ENCODE results near the gene PCGF5.
"Not testable (repeated sequence)": the region's sequence is repeated elsewhere in the genome, so short reads cannot be mapped to it uniquely, and the experiment has no call there.

The PCGF5 gene

DNA sequence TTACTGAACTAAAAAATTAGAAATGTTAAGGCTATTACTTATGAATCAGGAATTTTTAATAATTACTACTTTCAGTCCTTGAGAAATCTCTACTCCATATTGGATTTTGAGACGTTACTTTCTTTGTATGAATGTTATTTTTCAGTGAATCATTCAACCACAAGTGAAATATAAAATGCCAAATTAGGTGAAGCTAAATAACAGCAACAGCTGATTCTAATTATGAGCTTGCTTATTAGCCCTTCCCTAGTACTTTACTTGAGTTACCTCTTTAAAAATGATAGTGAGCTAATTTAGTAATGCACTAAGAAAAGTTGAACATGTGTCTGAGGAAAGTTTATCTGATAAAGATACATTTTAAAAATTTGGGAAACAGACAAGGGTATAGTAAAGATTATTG, 51.4 kb downstream of the PCGF5 start:
- DNase-seq (ENCODE audit: extremely low read depth in 1 of 2, low read depth in 1 of 2): no peak

GRCh38 chr10:91284486-91285090, 64.1 kb downstream of the PCGF5 start:
- DNase-seq (ENCODE audit: extremely low read depth in 1 of 2, low read depth in 1 of 2): no peak

GRCh38 chr10:91286572-91286971, 66.1 kb downstream of the PCGF5 start:
- DNase-seq (ENCODE audit: extremely low read depth in 1 of 2, low read depth in 1 of 2): no peak

DNA sequence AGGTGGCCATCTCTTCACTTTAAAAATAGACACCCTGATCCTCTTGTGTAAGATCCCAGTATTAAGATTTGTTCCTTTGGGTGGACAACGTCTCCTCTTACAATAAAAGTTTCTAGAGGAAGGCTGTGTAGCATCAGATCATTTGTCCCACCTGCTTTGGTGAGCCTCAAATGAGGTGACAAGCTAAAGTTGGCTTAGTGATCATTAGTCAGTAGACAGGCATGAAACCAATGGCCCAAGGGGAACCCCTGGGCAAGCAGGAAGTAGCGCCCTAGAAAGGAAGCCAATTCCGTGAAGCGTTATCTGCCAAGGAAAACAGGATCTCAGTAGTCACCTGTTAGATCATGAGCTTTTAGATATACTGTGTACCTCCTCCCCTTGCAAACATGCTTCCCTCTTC, 66.8 kb downstream of the PCGF5 start:
- DNase-seq (ENCODE audit: extremely low read depth in 1 of 2, low read depth in 1 of 2): no peak

GRCh38 chr10:91287912-91288311, 67.4 kb downstream of the PCGF5 start:
- no peak for DNase-seq (ENCODE audit: extremely low read depth in 1 of 2, low read depth in 1 of 2)

DNA sequence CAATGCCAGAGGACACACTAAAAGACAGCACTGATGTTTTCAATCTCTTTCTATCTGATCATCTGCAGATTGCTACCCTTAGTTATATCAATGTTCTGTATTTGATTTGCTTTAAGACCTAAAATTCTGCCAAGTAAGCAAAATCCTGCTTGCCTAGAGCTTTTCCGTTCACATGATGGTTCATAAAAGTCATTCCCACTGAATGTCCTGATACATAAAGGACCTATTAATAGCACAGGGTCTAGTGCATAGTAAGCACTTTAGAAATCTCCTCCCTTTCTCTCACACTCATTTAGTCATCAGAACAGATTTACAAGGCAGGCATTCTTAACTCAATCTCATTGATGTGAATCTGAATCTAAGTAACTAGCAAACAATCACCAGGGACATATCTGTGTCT, 68.8 kb downstream of the PCGF5 start:
- no peak for DNase-seq (ENCODE audit: extremely low read depth in 1 of 2, low read depth in 1 of 2)

DNA sequence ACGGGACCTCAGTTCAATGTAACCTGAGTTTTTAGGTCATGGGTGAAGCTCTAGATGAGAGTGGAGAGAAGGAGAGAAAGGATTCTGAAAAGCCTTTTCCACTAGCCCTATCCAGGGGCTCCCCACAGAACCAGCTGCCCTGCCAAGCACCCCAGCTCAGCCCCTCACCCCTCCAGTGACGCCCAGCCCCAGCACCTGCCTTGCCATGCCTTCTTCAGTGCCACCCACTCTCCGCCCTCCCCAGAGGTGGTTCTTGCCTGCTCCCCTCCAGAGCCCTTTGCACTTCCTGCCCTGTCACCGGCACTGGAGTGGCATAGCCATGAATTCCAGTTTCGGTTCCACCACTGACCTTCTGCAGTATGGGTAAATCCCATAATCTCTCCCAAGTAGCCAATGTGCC, 70.1 kb downstream of the PCGF5 start:
- no peak for DNase-seq (ENCODE audit: extremely low read depth in 1 of 2, low read depth in 1 of 2)

DNA sequence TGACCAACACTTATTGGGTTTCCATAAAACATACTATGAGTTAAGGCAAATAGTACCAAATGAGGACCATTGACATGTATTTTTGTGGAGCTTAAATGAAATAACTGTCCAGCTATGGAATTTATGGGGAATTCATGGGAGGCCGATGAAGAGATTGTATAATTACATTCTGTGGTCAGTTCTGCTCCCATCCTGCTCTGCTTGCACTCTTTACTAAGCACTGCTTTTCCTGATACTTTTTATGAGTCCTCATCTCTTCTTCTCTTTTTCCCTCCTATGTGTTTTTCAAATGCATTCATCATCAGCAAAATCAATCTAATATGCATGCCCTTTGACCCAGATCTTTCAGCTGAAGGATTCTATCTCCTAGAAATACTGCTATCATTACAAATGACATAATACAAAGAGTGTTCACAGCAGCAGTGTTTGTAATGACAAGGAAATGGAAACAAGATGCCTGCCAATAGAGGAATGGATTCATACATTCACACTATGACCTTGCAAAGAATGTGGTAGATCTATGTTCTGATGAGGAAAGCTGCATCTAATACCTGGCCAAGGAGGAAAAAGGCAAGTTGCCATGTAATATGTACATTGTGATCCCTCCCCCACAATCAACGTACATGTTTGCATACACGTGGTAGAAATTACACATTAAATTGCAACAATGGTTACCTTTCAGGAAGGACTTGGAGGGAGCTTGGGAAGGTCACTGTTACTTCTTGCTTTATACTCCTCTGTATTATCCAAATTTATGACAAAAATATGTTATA, 73.9 kb downstream of the PCGF5 start:
- DNase-seq (ENCODE audit: extremely low read depth in 1 of 2, low read depth in 1 of 2): no peak

GRCh38 chr10:91295346-91295745, 74.9 kb downstream of the PCGF5 start:
- DNase-seq (ENCODE audit: extremely low read depth in 1 of 2, low read depth in 1 of 2): no peak

GRCh38 chr10:91296471-91296870, 76.0 kb downstream of the PCGF5 start:
- no peak for DNase-seq (ENCODE audit: extremely low read depth in 1 of 2, low read depth in 1 of 2)

DNA sequence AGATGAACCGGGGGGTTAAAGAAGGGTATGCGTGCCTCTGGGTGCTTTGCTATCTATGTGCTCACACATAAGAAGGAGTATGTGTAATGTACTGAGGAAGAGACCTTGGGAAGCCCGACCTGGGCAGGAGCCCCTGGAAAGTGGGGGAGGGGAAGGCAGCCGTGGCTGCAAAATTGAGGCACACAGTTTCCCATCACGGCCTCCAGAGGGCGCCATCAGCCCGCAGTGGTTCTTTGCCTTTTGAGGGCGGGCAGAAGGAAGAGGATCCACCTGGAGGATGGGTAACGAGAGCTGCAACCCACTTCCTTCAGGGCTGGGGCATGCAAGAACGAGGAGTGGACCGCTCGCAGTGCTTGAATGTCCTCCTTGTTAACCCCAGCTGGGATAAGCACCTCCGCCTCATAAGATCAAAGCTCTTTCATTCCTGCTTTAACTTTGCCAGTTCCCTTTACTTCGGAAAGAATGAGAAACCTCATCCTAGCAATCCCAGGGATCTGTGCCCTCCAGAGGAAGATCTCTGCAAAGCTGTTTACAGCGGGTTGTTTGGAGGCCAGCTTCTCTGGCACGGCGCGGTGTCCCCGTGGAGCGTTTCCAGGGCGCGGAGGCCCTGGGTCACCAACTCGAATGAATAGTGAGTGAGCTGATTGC, 77.9 kb downstream of the PCGF5 start:
- peak; percentile 48 to 60 for DNase-seq (ENCODE audit: extremely low read depth in 1 of 2, low read depth in 1 of 2)

DNA sequence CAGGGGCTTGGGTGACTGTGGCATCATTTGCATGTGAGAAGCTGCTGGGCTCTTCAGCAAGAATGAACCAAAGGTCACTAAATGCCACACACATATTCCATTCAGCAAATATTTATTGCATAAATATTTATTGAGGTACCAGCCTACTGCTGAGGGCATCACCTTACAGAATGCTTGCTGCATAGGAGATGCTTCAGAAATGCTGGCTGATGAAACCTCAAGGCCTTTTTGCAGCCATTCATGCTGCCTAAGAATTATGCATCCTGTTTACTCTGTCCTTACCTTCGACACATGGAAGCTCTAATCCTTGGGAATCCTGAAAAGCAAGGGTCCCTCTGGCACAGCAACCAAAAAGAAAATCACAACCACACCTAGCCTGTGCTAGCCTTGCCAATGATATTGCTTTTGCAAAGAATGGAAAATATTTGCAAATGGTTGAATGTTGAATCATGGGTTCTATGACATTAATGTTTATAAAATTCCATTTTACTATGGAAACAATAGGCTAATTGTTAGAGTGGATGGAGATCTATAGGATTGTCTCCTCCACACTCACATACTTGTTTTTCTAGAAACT, 79.6 kb downstream of the PCGF5 start:
- DNase-seq (ENCODE audit: extremely low read depth in 1 of 2, low read depth in 1 of 2): no peak

DNA sequence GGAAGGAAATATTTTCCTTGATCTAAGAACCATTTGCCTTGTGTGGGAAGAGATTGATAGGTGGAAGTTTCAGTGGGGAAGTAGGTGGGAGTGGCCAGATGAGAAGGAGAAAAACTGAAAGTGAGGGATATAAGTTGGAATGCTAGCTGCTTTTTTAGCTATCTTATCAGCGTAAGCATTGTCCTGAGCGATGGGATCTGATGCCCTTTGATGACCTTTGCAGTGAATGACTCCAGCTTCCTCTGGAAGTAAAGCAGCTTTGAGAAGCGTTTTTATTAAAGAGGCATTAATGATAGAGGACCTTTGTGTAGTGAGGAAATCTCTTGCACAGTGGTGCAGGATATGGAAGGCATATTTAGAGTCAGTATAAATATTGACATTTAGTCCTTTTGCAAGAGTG, 82.5 kb downstream of the PCGF5 start:
- DNase-seq (ENCODE audit: extremely low read depth in 1 of 2, low read depth in 1 of 2): not testable (repeated sequence)

GRCh38 chr10:91305979-91306378, 85.5 kb downstream of the PCGF5 start:
- DNase-seq (ENCODE audit: extremely low read depth in 1 of 2, low read depth in 1 of 2): not testable (repeated sequence)

GRCh38 chr10:91307489-91307888, 87.0 kb downstream of the PCGF5 start:
- DNase-seq (ENCODE audit: extremely low read depth in 1 of 2, low read depth in 1 of 2): no peak

DNA sequence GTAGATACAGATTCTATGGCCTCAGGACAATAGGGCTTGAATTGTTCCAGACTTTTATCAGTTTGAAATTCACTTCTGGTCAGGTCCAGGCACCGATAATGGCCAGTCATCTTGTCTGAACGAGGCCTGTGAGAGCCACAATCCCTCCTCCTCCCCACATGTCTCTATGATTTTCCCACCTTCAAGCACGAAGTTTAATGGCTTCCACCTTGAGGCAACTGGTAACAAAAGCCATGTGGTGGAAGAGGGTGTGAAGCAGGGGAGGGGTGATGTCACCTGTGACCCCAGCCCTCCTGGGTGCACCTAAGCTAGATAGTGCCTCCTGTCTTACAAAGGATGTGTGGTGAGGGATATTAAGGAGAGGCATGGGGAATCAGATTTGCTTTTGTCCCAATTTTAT, 89.2 kb downstream of the PCGF5 start:
- DNase-seq (ENCODE audit: extremely low read depth in 1 of 2, low read depth in 1 of 2): no peak

DNA sequence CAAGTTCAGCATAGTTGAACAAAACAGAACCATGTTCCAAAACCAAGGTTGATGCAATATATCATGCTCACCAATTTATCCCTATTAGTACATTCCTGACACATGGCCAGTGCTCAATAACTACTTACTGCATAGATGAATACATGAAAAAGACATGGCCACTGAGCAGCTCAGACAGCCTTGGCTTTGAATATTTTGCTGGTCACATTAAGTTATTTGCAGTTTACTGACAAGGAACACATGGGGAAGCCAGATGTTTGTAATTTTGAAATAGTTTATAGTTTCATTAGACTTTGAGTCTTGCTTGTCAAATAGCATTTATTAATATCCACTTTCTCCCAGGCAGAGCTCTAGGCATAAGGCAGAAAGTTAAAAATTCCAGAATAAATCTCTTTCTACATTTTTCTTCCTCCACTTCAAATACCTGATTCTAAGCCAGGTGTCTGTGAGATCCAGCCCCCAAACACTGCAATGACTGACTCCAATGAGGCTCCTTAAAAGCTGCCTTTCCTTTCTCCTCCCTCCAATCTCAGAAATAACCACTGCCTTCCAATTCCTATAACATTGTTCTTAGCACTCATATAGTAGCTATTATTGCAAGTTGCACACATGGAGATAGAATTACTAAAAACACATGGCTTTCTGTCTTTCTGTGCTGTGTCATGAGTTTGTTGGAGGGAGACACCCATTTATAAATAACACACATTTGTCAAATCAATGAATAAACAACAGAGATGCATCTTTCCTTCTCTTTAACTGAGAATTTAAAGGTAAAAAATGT, 91.3 kb downstream of the PCGF5 start:
- DNase-seq (ENCODE audit: extremely low read depth in 1 of 2, low read depth in 1 of 2): no peak

DNA sequence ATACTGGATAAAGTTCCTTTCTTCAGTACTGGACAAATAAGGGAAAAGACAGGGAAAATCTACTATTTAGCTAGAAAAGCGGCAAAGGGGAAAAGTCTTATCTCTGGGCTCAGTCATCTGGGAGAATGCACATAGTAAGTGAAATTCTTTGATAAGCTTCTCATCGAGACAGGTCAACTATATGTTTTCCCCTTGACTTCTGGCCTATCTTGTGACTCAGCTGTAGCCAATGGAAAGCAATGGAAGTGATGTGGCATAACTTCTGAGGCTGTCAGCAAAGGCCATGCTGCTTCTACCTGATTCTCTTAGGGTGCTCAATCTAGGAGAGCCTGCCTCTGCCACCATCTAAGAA, 91.9 kb downstream of the PCGF5 start:
- DNase-seq (ENCODE audit: extremely low read depth in 1 of 2, low read depth in 1 of 2): no peak

DNA sequence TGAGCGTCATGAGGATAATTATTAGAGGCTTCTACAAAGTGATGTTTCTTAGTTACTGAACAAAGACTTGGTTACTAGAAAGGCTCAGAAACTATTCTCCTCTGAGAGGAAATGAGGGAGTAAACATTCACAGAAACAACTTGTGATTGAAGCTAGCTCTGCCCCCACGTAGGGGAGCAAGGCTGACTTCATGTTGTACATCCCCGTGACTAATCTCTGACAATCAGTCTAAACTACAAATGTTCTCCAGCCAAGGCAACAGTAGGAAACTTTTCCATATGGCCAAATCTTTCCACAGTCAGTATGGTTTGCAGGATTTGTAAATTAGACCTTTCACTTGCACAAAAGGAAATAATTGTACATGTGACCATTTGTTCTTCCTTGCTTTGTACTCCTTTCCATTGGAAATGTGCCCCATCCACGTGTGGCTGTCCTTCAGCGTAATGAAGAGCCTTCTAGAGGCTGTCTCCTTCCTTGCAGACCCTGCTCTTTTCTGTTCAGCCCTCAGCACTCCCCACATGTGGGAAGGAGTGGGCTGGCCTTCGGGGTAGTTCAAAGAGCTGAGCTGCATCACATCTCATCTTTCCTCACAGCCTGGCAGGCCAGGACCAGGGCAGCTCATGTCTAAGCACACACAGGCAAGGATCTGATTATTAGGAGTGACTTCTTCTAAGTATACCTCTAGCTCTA, 93.5 kb downstream of the PCGF5 start:
- no peak for DNase-seq (ENCODE audit: extremely low read depth in 1 of 2, low read depth in 1 of 2)

DNA sequence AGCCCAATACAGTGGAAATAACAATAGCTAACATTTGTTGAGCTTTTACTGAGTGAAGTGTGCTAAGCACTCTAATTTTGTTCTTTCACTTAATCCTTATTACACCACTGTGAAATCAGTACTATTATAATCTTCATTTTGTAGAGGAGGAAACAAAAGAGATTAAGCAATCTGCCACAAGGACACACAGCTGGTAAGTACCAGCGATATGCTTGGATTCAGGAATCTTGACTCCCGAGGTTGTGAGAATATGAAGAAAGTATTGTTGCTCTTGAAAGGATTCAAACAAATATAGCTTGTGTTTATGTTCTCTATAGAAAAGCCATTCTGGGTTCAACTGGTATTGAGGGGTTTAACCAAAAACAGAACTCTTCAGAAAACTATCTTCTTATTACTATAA, 96.0 kb downstream of the PCGF5 start:
- DNase-seq (ENCODE audit: extremely low read depth in 1 of 2, low read depth in 1 of 2): no peak

DNA sequence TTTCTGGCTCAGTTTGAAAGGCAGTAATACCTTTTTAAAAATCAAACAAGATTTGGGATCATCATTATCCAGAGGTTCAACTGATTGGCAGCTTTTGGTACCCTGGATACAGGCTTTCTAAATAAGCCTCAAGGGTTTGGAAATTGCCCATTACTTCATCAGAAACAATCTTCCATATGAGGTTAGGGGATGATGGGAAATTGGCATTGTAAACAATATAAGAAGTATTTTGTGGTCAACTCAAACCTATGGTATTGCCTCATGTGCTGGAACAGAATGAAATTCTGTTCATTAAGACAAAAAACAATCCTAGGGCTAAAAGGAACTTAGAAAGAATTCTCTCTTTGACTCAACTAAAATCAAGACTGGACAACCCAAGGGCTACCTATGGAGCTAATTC, 97.1 kb downstream of the PCGF5 start:
- DNase-seq (ENCODE audit: extremely low read depth in 1 of 2, low read depth in 1 of 2): no peak
